NB4 (cell line): ENCODE results near the gene ACTG1.

Experiments
- DNase-seq: peaks from one replicate; pipeline ENCODE4 v3.0.0; 2010; ENCODE audit warnings: low read depth
- H3K4me3 ChIP-seq: one replicate; pipeline ENCODE4 v1.5.1; 2011; ENCODE audit warnings: mild to moderate bottlenecking, low read depth, low read length, moderate library complexity
- CTCF ChIP-seq: IDR thresholded peaks from one replicate; pipeline ENCODE4 v1.5.1; 2012; ENCODE audit warnings: low read depth, low read length
- MYC ChIP-seq: IDR thresholded peaks from 2 replicates; pipeline ENCODE4 v1.6.1; 2011; ENCODE audit warnings: low read depth, low read length
- POLR2A ChIP-seq: IDR thresholded peaks from 2 replicates; pipeline ENCODE4 v1.6.1; 2011; ENCODE audit warnings: mild to moderate bottlenecking; ENCODE audit not compliant: insufficient read length; ENCODE audit errors: extremely low read depth
- TF ChIP-seq, protein P1 (sequence below): IDR thresholded peaks from 2 replicates; pipeline ENCODE4 v1.6.1; 2011; ENCODE audit warnings: low read depth, low read length

The ACTG1 gene

DNA sequence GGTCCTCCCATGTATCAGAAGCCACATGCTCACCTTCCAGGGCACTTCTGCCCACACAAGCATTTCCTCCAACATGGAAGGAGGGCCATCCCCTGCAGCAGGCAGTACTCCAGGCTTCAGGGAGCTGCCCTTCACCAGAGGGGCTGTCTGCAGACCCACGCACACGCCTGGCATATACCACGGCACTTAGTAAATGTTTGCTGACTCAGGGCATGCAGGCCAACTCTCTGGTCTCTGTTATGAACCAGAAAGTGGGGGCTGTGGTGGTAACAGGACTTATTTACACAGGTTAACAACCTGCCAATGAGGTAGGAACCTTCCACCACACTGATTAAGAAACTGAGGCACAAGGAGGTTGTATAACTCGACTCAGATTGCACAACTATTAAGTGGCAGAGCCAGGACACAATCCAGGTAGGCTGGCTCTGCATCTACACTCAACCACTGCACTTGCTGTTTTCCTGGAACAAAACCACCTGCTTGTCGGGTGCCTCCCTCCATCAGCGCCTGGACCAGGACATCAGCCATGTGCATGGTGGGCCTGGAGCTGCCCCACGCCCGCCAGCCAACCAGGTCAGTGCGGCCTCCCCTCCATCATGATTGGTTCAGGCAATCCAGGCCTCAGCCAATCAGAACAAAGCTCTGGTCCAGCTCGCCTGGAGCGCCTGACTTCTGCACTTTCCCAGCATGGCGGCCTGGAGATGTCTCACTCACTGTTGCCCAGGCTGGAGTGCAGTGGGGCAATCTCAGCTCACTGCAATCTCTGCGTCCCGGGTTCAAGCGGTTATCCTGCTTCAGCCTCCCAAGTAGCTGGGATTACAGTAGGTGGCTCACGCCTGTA lies 19.2 kb downstream of the ACTG1 start:
- no peak for DNase-seq
- TF ChIP-seq, protein P1, sequence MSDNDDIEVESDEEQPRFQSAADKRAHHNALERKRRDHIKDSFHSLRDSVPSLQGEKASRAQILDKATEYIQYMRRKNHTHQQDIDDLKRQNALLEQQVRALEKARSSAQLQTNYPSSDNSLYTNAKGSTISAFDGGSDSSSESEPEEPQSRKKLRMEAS: no peak
- TF ChIP-seq CTCF (no peak), POLR2A (no peak), MYC (no peak)
- no peak overlapping the region for H3K4me3 ChIP-seq

GRCh38 chr17:81492706-81493105 lies 19.9 kb downstream of the ACTG1 start:
- no peak for DNase-seq
- TF ChIP-seq POLR2A (no peak), MYC (no peak), CTCF (no peak)
- TF ChIP-seq, protein P1: no peak
- H3K4me3 ChIP-seq: no peak overlapping the region

- DNase-seq: no peak
- TF ChIP-seq CTCF (no peak), POLR2A (no peak), MYC (no peak)
- TF ChIP-seq, protein P1: no peak
- no peak overlapping the region for H3K4me3 ChIP-seq
Observed at GRCh38 chr17:81492202-81492601, 20.4 kb downstream of the ACTG1 start.

GRCh38 chr17:81491761-81492160 lies 20.8 kb downstream of the ACTG1 start:
- DNase-seq: no peak
- no peak for TF ChIP-seq CTCF
- no peak for TF ChIP-seq POLR2A
- TF ChIP-seq, protein P1: no peak
- TF ChIP-seq MYC: no peak
- H3K4me3 ChIP-seq: no peak overlapping the region

- TF ChIP-seq CTCF: no peak
- TF ChIP-seq, protein P1: no peak
- no peak for TF ChIP-seq POLR2A
- no peak for TF ChIP-seq MYC
Observed at GRCh38 chr17:81491181-81491581, 21.4 kb downstream of the ACTG1 start.

More at GRCh38 chr17:81491181-81491581, 21.4 kb downstream of the ACTG1 start:
- H3K4me3 ChIP-seq: no peak overlapping the region
- no peak for DNase-seq
